ENCODE data around the gene XPO1.

XPO1 gene

GRCh38 chr2:61431345-61431744, 106.8 kb downstream of the XPO1 start:
- DNase-seq (ENCODE audit: low read depth), result no peak

Measured in fibroblast of gingiva (primary cell).